ENCODE results near the gene TSPAN13.
"Not testable (repeated sequence)": the region's sequence is repeated elsewhere in the genome, so short reads cannot be mapped to it uniquely, and the experiment has no call there.

TSPAN13 gene

DNA sequence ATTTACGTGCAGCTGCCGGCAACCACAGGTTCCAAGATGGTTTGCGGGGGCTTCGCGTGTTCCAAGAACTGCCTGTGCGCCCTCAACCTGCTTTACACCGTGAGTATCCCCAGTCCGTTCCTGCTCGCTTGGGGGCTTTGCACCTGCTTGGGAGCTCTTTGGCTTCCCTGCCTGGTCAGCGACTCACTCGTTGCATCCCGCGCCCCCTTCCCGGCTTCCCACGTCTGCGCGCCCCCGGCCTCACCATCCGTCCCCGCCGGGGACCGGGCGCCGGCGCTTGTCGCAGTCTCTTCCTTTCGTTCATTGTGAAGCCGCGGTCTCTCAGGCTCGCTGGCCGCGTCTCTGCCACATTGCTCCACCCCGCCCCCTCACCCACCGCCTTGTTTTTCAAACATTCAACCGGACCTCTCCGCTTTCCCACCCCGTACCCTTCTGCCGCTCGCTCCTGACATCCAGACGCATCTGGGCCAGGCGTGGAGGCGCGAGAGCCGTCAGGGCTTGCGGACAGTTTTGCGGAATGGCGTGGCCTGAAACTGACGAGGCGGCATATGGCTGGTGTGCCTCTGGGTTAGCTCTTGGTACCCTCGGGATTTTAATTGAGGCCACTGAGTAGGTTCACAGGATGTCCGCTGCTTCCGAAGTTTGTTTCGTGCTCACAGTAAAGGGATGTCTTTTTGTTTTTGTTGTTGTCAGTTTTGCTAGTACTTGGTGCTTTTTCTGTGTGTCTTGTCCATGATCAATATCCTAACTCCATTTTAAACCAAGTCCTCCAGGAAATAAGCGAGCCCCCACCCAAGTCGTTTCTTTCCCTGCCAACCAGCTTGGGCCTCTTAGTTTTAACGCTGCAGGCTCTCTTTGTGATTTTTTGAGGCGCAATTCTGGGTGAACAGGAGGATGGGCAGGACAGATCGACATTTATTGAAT lies 639 bp downstream of the TSPAN13 start:
- ATAC-seq (ENCODE audit: low read depth) (peak; percentile 27), DNase-seq (ENCODE audit: low spot score in 2 of 2) (peak in 1 of 2 donors; percentile 39)
- Mint-ChIP-seq H3K9me3 (no peaks in the 10 kb centered on the region), H3K27me3 (no peaks in the 10 kb centered on the region), H3K4me3 (peak overlapping the region; percentile 88), H3K36me3 (peaks cover 3% of the 10 kb centered on the region), H3K27ac (peak overlapping the region; percentile 79), H3K4me1 (peaks cover 33% of the 10 kb centered on the region)

DNA sequence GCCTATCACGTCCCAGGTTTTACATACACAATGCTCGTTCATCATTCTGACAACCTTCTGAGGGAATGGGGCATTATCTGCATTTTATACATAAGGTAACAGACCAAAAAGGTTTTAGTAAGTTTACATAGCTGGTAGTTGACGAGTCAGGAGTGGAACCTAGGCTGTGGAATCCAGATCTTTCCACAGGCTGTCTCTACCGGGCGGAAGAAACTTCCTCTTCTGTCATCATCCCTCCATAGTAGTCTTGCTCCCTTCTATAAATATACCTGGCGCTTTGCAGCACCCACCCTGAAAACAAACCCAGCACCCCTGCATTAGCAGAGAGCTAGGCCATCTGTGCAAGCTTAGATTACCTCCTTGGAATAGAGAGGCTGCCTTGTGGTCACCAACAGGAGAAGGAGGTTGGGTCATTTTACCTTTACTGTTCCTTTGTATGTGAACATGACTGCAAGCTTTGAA lies 1.3 kb downstream of the TSPAN13 start:
- H3K4me1 Mint-ChIP-seq: peaks cover 38% of the 10 kb centered on the region
- peaks cover 1% of the 10 kb centered on the region for H3K9me3 Mint-ChIP-seq
- peaks cover 7% of the 10 kb centered on the region for H3K36me3 Mint-ChIP-seq
- H3K27ac Mint-ChIP-seq: peak overlapping the region; percentile 79
- H3K27me3 Mint-ChIP-seq: no peaks in the 10 kb centered on the region
- no peak for DNase-seq (ENCODE audit: low spot score in 2 of 2)
- H3K4me3 Mint-ChIP-seq: peak overlapping the region; percentile 88
- no peak for ATAC-seq (ENCODE audit: low read depth)

DNA sequence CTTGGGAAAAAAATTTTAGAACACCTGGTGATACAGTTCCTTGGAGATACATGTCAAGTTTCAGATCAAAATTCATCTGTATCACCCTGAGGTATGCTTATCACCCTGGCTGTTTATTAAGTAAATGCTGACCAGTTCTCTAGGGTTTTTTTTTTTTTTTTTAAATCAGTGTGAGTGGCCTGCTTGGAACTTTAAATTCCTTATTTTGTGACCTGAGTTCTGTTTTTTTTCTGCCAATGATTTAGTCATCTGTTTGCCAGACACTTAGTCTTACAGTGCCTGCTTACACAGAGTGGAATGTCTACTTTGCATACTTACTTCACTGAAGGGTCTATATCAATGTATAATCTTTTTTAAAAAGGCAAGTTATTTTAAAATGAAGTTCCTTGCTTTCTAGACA lies 1.8 kb downstream of the TSPAN13 start:
- H3K27ac Mint-ChIP-seq: peak overlapping the region; percentile 79
- peaks cover 11% of the 10 kb centered on the region for H3K36me3 Mint-ChIP-seq
- peak overlapping the region; percentile 88 for H3K4me3 Mint-ChIP-seq
- H3K27me3 Mint-ChIP-seq: no peaks in the 10 kb centered on the region
- ATAC-seq (ENCODE audit: low read depth) (no peak), DNase-seq (ENCODE audit: low spot score in 2 of 2) (no peak)
- peaks cover 1% of the 10 kb centered on the region for H3K9me3 Mint-ChIP-seq
- peaks cover 41% of the 10 kb centered on the region for H3K4me1 Mint-ChIP-seq

DNA sequence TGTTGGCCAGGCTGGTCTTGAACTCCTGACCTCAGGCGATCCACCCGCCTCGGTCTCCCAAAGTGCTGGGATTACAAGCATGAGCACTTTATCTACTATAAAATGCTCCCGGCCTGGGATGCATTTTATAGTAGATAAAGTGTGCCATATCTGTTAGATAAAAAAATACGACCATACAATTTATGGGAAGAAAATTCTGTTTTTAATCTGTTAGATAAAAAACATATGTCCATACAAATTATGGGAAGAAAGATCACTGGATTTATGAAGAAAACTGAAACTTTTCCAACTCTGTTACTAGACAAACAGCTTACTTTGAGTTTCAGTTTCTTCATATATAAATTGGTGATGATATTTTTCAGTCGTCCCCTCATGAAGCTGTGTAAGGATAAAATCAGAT lies 4.5 kb downstream of the TSPAN13 start:
- H3K4me3 Mint-ChIP-seq: no peak overlapping the region
- H3K36me3 Mint-ChIP-seq: peaks cover 17% of the 10 kb centered on the region
- DNase-seq (ENCODE audit: low spot score in 2 of 2) (no peak), ATAC-seq (ENCODE audit: low read depth) (no peak)
- peaks cover 1% of the 10 kb centered on the region for H3K9me3 Mint-ChIP-seq
- H3K27ac Mint-ChIP-seq: no peak overlapping the region
- H3K27me3 Mint-ChIP-seq: no peaks in the 10 kb centered on the region
- peaks cover 48% of the 10 kb centered on the region for H3K4me1 Mint-ChIP-seq

DNA sequence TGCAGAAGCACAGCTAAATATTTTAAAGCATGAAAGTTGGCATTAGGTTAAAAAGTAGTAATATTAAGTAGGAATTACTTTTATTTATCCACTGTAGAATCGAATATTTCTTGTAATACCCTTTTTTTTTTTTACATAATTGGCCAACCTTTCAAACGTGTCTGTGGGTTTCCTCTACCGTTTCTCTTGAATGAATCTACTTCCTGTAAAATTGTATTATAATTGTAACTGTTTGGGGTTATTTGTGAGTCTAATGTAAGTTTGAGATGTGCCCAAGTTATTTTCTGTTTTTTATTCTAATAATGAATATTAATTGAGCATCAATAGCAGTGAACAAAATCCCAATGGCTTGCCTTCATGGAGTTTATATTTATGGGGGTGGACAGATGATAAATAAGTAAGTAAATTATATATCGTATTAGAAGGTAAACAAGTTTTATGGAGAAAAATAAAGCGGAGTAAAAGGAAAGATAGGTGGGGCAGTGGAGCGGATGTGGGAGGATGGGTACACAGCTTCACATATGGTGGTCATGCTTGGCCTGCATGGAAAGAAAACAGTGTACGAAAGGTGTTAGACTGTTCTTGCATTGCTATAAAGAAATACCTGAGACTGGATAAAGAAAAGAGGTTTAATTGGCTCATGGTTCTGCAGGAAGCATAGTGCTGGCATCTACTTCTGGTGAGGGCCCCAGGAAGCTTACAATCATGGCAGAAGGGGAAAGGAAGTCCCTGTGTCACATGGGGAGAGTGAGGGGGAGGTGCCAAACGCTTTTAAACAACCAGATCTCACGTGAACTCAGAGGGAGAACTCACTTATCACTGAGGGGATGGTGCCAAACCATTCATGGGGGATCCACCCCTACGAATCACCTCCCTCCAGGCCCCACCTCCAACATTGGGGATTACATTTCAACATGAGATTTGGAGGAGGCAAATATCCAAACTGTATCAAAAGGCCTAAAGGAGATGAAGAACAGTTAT lies 5.4 kb downstream of the TSPAN13 start:
- DNase-seq (ENCODE audit: low spot score in 2 of 2) (peak; percentile 9 to 18), ATAC-seq (ENCODE audit: low read depth) (peak; percentile 68)
- Mint-ChIP-seq H3K9me3 (peaks cover 1% of the 10 kb centered on the region), H3K36me3 (peaks cover 21% of the 10 kb centered on the region), H3K4me3 (peak overlapping the region; percentile 83), H3K27ac (peak overlapping the region; percentile 92), H3K27me3 (no peaks in the 10 kb centered on the region), H3K4me1 (peaks cover 45% of the 10 kb centered on the region)

DNA sequence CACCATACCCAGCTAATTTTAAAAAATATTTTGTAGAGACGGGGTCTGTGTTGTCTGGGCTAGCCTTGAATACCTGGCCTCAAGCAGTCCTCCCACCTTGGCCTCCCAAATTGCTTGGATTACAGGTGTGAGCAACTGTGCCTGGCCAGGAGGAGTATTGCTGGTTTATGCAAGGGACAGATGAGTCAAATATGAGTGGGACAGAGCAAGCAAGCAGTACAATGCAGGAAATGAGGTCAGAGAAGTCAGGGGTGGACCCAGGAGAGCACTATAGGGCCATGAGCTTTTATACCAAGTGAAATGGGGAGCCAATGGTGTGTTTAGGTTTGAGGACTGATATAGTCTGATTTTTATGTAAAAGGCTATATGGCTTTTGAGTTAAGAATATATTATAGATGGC lies 6.3 kb downstream of the TSPAN13 start:
- Mint-ChIP-seq H3K27me3 (no peaks in the 10 kb centered on the region), H3K4me3 (peak overlapping the region; percentile 15), H3K27ac (peak overlapping the region; percentile 92), H3K9me3 (peaks cover 1% of the 10 kb centered on the region), H3K36me3 (peaks cover 21% of the 10 kb centered on the region), H3K4me1 (peaks cover 38% of the 10 kb centered on the region)
- DNase-seq (ENCODE audit: low spot score in 2 of 2) (no peak), ATAC-seq (ENCODE audit: low read depth) (no peak)

DNA sequence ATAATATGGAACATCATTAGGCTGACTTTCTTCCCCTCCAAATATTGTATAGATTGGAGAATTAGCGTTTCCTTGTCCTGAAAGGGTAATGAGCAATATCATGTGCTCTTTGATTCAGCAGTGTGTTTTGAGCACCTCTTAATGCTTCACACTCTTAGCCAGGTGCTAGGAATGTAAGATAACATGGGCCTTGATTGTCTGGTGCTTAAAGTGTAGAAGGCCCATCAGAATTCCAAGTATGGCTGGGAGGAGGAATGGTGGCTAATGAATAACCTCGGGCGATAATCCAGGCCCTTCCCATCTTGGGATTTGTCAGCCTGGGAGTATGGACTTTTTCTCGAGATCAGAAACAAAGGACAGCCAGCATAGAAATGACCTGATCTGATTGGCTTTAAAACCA lies 8.6 kb downstream of the TSPAN13 start:
- H3K9me3 Mint-ChIP-seq: peaks cover 1% of the 10 kb centered on the region
- DNase-seq (ENCODE audit: low spot score in 2 of 2): no peak
- no peak overlapping the region for H3K4me3 Mint-ChIP-seq
- peaks cover 21% of the 10 kb centered on the region for H3K36me3 Mint-ChIP-seq
- H3K27me3 Mint-ChIP-seq: no peaks in the 10 kb centered on the region
- no peak for ATAC-seq (ENCODE audit: low read depth)
- no peak overlapping the region for H3K27ac Mint-ChIP-seq
- H3K4me1 Mint-ChIP-seq: peaks cover 32% of the 10 kb centered on the region

DNA sequence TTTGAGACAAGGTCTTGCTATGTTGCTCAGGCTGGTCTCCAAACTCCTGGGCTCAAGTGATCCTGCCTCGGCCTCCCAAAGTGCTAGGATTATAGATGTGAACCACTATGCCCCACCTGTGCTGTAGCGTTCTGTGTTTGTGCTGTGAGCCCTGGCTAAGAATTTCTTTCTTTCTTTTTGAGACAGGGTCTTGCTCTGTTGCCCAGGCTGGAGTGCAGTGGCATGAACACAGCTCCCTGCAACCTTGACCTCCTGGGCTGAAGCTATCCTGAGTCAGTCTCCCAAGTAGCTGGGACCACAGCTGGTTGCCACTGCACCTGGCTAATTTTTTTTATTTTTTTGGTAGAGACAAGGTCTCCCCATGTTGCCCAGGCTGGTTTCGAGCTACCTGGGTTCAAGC lies 11.4 kb downstream of the TSPAN13 start:
- DNase-seq (ENCODE audit: low spot score in 2 of 2) (no peak), ATAC-seq (ENCODE audit: low read depth) (no peak)
- Mint-ChIP-seq H3K4me1 (peaks cover 23% of the 10 kb centered on the region), H3K27me3 (no peaks in the 10 kb centered on the region), H3K4me3 (no peak overlapping the region), H3K27ac (no peak overlapping the region), H3K36me3 (peaks cover 13% of the 10 kb centered on the region), H3K9me3 (no peaks in the 10 kb centered on the region)

DNA sequence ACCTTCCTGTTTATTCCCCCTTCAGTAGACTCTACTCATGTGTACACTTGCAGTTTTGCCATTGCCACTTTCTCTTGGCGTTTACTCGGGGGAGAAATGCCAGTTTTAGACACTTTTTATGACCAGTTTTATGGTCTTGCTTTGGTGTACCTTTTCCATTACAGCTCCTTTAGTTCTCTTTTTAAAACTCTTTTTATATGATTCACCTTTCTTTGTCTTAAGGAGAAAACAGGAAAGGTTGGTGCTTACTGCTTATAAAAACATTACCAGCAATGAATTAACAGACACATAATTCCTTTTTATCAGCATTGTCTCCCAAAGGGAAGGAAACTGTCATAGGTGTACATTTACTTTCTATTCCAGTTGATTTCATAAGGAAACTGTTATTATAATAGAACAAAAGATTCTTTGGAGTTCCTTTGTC lies 11.9 kb downstream of the TSPAN13 start:
- H3K4me3 Mint-ChIP-seq: no peak overlapping the region
- H3K9me3 Mint-ChIP-seq: no peaks in the 10 kb centered on the region
- H3K4me1 Mint-ChIP-seq: peaks cover 19% of the 10 kb centered on the region
- peaks cover 10% of the 10 kb centered on the region for H3K36me3 Mint-ChIP-seq
- no peak for DNase-seq (ENCODE audit: low spot score in 2 of 2)
- H3K27ac Mint-ChIP-seq: no peak overlapping the region
- no peak for ATAC-seq (ENCODE audit: low read depth)
- H3K27me3 Mint-ChIP-seq: no peaks in the 10 kb centered on the region

DNA sequence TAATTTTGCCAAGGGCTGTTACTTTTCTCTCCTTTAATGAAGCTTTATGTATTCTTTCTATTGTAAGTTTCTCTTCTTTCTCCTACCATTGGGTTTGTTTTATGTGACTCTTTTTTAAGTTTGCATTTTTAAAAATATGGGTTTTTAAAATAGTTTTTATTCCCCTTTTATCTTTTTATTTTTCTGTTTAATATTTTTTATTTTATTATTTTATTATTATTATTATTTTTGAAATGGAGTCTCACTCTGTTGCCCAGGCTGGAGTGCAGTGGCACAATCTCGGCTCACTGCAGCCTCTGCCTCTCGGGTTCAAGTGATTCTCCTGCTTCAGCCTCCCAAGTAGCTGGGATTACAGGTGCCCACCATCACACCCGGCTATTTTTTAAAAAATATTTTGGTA lies 16.4 kb downstream of the TSPAN13 start:
- ATAC-seq (ENCODE audit: low read depth); H3K27ac Mint-ChIP-seq; DNase-seq (ENCODE audit: low spot score in 2 of 2); H3K9me3 Mint-ChIP-seq; H3K36me3 Mint-ChIP-seq; H3K27me3 Mint-ChIP-seq; H3K4me3 Mint-ChIP-seq: not testable (repeated sequence)
- peaks cover 31% of the 10 kb centered on the region for H3K4me1 Mint-ChIP-seq

DNA sequence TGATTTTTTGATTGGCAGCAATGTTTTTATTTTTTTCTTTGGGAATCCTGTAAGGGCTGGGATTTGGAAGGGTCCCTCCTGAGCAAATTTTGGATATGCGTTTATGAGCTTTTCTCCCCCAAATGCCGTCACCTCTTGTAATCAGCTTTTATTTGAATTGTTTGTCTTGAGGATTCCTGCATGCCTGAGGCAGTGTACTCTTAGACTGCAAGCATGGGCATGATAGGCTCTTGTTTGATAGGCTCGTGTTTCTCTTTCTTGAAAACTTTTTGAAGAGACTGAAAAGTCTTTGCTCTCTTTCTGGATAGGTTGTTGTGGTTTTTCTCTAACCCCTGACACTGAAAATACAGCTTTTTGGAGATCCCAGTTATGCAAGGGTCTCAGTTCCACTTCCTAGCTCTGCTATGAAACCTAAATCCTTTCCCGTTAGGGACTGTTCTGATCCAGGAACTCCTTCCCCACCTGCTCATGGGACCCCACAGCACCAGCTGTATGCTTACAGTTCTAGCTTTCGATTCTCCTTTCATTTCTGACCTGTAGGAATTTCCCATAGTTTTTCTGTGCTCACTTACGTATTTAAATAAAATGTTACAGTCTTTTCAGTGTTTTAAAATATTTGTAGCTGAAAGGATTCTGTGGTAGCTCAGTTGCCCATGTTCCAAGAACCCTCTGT lies 17.2 kb downstream of the TSPAN13 start:
- Mint-ChIP-seq H3K27me3 (no peaks in the 10 kb centered on the region), H3K27ac (peak overlapping the region; percentile 88), H3K4me3 (peak overlapping the region; percentile 47), H3K9me3 (no peaks in the 10 kb centered on the region), H3K4me1 (peaks cover 34% of the 10 kb centered on the region), H3K36me3 (peaks cover 2% of the 10 kb centered on the region)
- DNase-seq (ENCODE audit: low spot score in 2 of 2) (no peak), ATAC-seq (ENCODE audit: low read depth) (peak; percentile 50)

DNA sequence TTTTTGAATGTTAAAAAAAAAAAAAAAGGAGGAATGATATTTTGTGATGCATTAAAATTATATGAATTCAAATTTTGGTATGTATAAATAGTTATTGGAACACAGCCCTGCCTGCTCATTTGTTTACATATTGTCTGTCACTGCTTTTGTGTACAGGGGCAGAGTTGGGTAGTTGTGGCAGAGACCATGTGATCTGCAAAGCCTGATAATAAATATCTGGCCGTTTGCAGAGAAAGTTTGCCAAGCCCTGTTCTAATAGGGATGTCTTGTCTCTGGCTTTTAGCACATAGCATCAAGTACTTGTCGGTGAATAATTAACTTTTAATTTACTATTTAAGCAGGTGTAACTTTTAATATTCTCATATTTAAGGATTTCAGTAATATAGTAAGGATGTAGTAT lies 19.8 kb downstream of the TSPAN13 start:
- DNase-seq (ENCODE audit: low spot score in 2 of 2) (no peak), ATAC-seq (ENCODE audit: low read depth) (no peak)
- Mint-ChIP-seq H3K27ac (no peak overlapping the region), H3K36me3 (peaks cover 4% of the 10 kb centered on the region), H3K4me3 (no peak overlapping the region), H3K27me3 (no peaks in the 10 kb centered on the region), H3K4me1 (peaks cover 30% of the 10 kb centered on the region), H3K9me3 (no peaks in the 10 kb centered on the region)

DNA sequence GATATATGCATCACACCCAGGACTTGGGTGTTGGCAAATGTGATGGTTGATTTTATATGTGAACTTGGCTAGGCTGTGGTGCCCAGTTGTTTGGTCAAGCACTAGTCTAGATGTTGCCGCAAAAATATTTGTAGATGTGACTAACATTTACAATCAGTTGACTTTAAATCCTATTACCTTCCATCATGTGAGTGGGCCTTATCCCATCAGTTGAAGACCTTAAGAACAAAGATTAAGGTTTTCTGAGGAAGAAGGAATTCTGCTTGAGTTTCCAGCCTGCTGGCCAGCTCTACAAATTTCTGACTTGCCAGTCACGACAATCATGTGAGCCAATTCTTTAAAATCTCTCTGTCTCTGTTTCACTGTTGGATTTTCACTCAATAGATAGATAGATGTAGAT lies 20.3 kb downstream of the TSPAN13 start:
- Mint-ChIP-seq H3K4me1 (peaks cover 34% of the 10 kb centered on the region), H3K4me3 (no peak overlapping the region)
- DNase-seq (ENCODE audit: low spot score in 2 of 2): no peak

More for the DNA sequence above, 20.3 kb downstream of the TSPAN13 start:
- Mint-ChIP-seq H3K27ac (no peak overlapping the region), H3K36me3 (peaks cover 4% of the 10 kb centered on the region), H3K27me3 (no peaks in the 10 kb centered on the region), H3K9me3 (no peaks in the 10 kb centered on the region)
- no peak for ATAC-seq (ENCODE audit: low read depth)
